Mesendoderm (in vitro differentiated cells): ENCODE data around the gene MYLIP.

Experiments
- DNase-seq: peaks from one replicate; pipeline ENCODE4 v3.0.0; 2013
- H2AK5ac ChIP-seq: 2 replicates; pipeline ENCODE4 v1.6.1; 2013; ENCODE audit warnings: low read length, inconsistent platforms
- H2BK120ac ChIP-seq: 2 replicates; pipeline ENCODE4 v1.6.1; 2013; ENCODE audit warnings: low read depth, mild to moderate bottlenecking, low read length, moderate library complexity, mixed read lengths
- H2BK15ac ChIP-seq: replicated peaks from 2 replicates; pipeline ENCODE4 v1.6.1; 2013; ENCODE audit warnings: low read depth, mild to moderate bottlenecking, moderate library complexity
- H2BK5ac ChIP-seq: 2 replicates; pipeline ENCODE4 v1.6.1; 2013; ENCODE audit warnings: low read length, inconsistent platforms
- H3K18ac ChIP-seq: 2 replicates; pipeline ENCODE4 v1.6.1; 2013; ENCODE audit warnings: mild to moderate bottlenecking, low read length, mixed read lengths
- H3K23ac ChIP-seq: one replicate; pipeline ENCODE4 v1.6.1; 2013; ENCODE audit warnings: low read length
- H3K27ac ChIP-seq: 2 replicates; pipeline ENCODE4 v1.5.1; 2013; ENCODE audit warnings: low read depth, mild to moderate bottlenecking, inconsistent platforms, low read length, moderate library complexity
- H3K27me3 ChIP-seq: 2 replicates; pipeline ENCODE4 v1.6.1; 2013; ENCODE audit warnings: low read length, control low read depth, mild to moderate bottlenecking, inconsistent platforms; ENCODE audit not compliant: insufficient read depth, poor library complexity
- H3K36me3 ChIP-seq: 2 replicates; pipeline ENCODE4 v1.6.1; 2013; ENCODE audit warnings: low read length, inconsistent platforms; ENCODE audit not compliant: control insufficient read depth, insufficient read depth
- H3K4ac ChIP-seq: one replicate; pipeline ENCODE4 v1.6.1; 2013; ENCODE audit warnings: low read depth, mild to moderate bottlenecking, low read length, moderate library complexity
- H3K4me1 ChIP-seq: 2 replicates; pipeline ENCODE4 v1.6.1; 2013; ENCODE audit warnings: low read depth, low read length, inconsistent platforms; ENCODE audit not compliant: control insufficient read depth
- H3K4me2 ChIP-seq: 2 replicates; pipeline ENCODE4 v1.6.1; 2013; ENCODE audit warnings: low read length
- H3K4me3 ChIP-seq: 2 replicates; pipeline ENCODE4 v1.5.1; 2013; ENCODE audit warnings: mild to moderate bottlenecking, low read length
- H3K56ac ChIP-seq: one replicate; pipeline ENCODE4 v1.6.1; 2013; ENCODE audit warnings: low read length
- H3K79me1 ChIP-seq: 2 replicates; pipeline ENCODE4 v1.6.1; 2013; ENCODE audit warnings: low read length, inconsistent platforms
- H3K79me2 ChIP-seq: 2 replicates; pipeline ENCODE4 v1.6.1; 2013; ENCODE audit warnings: mild to moderate bottlenecking, low read length; ENCODE audit not compliant: control insufficient read depth, insufficient read depth
- H3K9ac ChIP-seq: 2 replicates; pipeline ENCODE4 v1.6.1; 2013; ENCODE audit warnings: low read length, inconsistent platforms
- H4K5ac ChIP-seq: one replicate; pipeline ENCODE4 v1.6.1; 2013; ENCODE audit warnings: low read length
- H4K8ac ChIP-seq: one replicate; pipeline ENCODE4 v1.6.1; 2013; ENCODE audit warnings: low read depth, mild to moderate bottlenecking, control low read depth, low read length, moderate library complexity
- whole genome bisulfite sequencing: extraction: QIAGEN DNeasy Blood & Tissue Kit; methylation state at CpG from one replicate; pipeline ENCODE4 v1.1.7; 2013; ENCODE audit warnings: low lambda C conversion rate, missing lambda C conversion rate; ENCODE audit not compliant: insufficient coverage; ENCODE audit errors: extremely low coverage; 5-methylcytosine and 5-hydroxymethylcytosine counted together

The MYLIP gene

DNA sequence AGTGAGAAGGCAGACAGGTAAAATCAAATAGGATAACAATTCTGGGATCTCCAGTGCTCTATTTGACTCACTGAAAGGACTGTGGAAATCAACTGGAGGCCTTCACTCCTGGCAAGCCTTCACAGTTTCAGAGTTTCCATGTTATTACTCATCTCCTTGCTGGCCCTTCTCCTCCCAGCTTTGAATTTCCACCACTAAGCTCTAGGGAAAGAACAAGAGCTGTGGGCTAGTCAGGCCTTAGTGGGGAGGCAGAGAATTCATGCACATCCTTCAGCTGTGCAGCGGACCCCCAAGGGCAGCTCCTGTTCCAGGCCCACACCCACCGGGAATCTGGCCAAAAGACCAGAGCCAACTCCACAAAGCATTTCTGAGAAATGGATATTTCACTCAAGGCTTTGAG, 26.0 kb downstream of the MYLIP start:
- no peak overlapping the region for H2BK120ac ChIP-seq
- H4K8ac ChIP-seq = no peak overlapping the region
- H3K23ac ChIP-seq = no peak overlapping the region
- no peaks in the 10 kb centered on the region for H3K4me1 ChIP-seq
- no peak overlapping the region for H2AK5ac ChIP-seq
- H3K27me3 ChIP-seq = no peaks in the 10 kb centered on the region
- no peak overlapping the region for H3K18ac ChIP-seq
- no CpG with 5 or more reads among the region's 2 CpGs for whole genome bisulfite sequencing
- no peak overlapping the region for H3K4me3 ChIP-seq
- no peak overlapping the region for H3K4me2 ChIP-seq
- no peak overlapping the region for H2BK5ac ChIP-seq
- no peak overlapping the region for H2BK15ac ChIP-seq
- no peak overlapping the region for H3K56ac ChIP-seq
- no peak overlapping the region for H4K5ac ChIP-seq
- DNase-seq = no peak
- no peak overlapping the region for H3K27ac ChIP-seq
- no peak overlapping the region for H3K4ac ChIP-seq
- peaks cover 2% of the 10 kb centered on the region for H3K36me3 ChIP-seq
- no peaks in the 10 kb centered on the region for H3K79me1 ChIP-seq
- H3K79me2 ChIP-seq = no peaks in the 10 kb centered on the region
- no peak overlapping the region for H3K9ac ChIP-seq

DNA sequence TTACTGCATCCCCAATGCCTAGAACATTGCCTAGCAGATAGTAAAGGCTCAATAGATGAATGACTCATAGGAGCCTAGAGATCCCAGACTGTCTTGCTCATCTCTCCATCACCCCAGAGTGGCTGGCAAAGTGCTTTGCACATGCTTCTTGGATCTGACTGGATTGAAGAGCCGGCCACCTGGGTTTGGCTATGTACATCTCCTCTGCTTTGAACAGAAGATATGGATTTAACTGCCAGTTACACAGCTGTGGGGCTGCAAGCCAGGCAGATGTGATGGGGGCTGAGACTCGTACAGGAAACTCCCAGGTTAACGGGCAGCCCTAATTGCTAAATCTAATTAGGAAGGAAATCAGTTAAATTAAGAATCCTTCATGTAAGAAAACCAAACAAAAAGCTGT, 28.6 kb downstream of the MYLIP start:
- H2BK15ac ChIP-seq = no peak overlapping the region

DNA sequence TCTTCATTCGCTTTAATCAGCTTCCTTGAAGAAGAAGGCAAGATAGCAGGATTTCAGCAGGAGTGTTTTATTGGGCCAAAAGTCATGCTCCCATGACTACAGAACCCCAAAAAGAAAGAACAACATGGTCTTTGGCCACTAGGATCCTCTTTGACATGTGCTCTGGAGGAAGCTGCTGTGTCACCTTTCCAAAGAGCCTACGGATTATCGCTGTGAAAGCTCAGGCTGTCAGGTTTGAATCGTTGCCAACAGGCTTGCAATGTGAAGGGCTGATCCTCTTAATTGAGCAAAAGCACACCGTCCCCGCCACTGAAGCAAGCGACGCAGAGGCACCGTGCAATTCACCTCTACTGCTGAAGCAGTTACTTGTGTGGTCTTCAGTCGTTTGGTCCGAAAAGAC, 29.0 kb downstream of the MYLIP start:
- no peak overlapping the region for H3K9ac ChIP-seq
- no peak for DNase-seq
- peaks cover 2% of the 10 kb centered on the region for H3K4me1 ChIP-seq
- no peak overlapping the region for H3K4ac ChIP-seq
- no peak overlapping the region for H3K4me2 ChIP-seq
- H2AK5ac ChIP-seq = no peak overlapping the region
- no peak overlapping the region for H4K8ac ChIP-seq
- no peaks in the 10 kb centered on the region for H3K27me3 ChIP-seq
- H3K4me3 ChIP-seq = no peak overlapping the region
- WGBS = no CpG with 5 or more reads among the region's 11 CpGs
- no peak overlapping the region for H4K5ac ChIP-seq
- no peaks in the 10 kb centered on the region for H3K79me1 ChIP-seq
- H3K18ac ChIP-seq = no peak overlapping the region
- H3K23ac ChIP-seq = no peak overlapping the region
- no peaks in the 10 kb centered on the region for H3K79me2 ChIP-seq
- no peak overlapping the region for H3K56ac ChIP-seq
- H2BK5ac ChIP-seq = no peak overlapping the region
- no peak overlapping the region for H3K27ac ChIP-seq
- H2BK120ac ChIP-seq = no peak overlapping the region
- H2BK15ac ChIP-seq = no peak overlapping the region
- peaks cover 2% of the 10 kb centered on the region for H3K36me3 ChIP-seq

More for the DNA sequence above, 28.6 kb downstream of the MYLIP start:
- peaks cover 2% of the 10 kb centered on the region for H3K36me3 ChIP-seq
- no peak overlapping the region for H3K23ac ChIP-seq
- H3K56ac ChIP-seq = no peak overlapping the region
- H2BK120ac ChIP-seq = no peak overlapping the region
- no peak overlapping the region for H3K9ac ChIP-seq
- H3K27ac ChIP-seq = no peak overlapping the region
- no peak overlapping the region for H2BK5ac ChIP-seq
- H3K4ac ChIP-seq = no peak overlapping the region
- no peak overlapping the region for H4K8ac ChIP-seq
- H3K18ac ChIP-seq = no peak overlapping the region
- no CpG with 5 or more reads among the region's 3 CpGs for WGBS
- DNase-seq = no peak
- H3K27me3 ChIP-seq = no peaks in the 10 kb centered on the region
- H2AK5ac ChIP-seq = no peak overlapping the region
- H3K4me1 ChIP-seq = no peaks in the 10 kb centered on the region
- no peaks in the 10 kb centered on the region for H3K79me2 ChIP-seq
- no peak overlapping the region for H3K4me3 ChIP-seq
- H3K4me2 ChIP-seq = no peak overlapping the region
- H3K79me1 ChIP-seq = no peaks in the 10 kb centered on the region
- no peak overlapping the region for H4K5ac ChIP-seq

- no peak overlapping the region for H3K56ac ChIP-seq
- no CpG with 5 or more reads among the region's 7 CpGs for WGBS
- H3K36me3 ChIP-seq = peaks cover 2% of the 10 kb centered on the region
- no peak overlapping the region for H2BK5ac ChIP-seq
- peaks cover 5% of the 10 kb centered on the region for H3K4me1 ChIP-seq
- H3K27ac ChIP-seq = no peak overlapping the region
- no peak overlapping the region for H4K8ac ChIP-seq
- H3K4me2 ChIP-seq = no peak overlapping the region
- no peak overlapping the region for H3K23ac ChIP-seq
- DNase-seq = no peak
- no peak overlapping the region for H4K5ac ChIP-seq
- no peak overlapping the region for H3K4ac ChIP-seq
- no peaks in the 10 kb centered on the region for H3K27me3 ChIP-seq
- no peak overlapping the region for H3K18ac ChIP-seq
- H3K9ac ChIP-seq = no peak overlapping the region
- H2AK5ac ChIP-seq = no peak overlapping the region
- H2BK120ac ChIP-seq = no peak overlapping the region
- H2BK15ac ChIP-seq = no peak overlapping the region
- no peaks in the 10 kb centered on the region for H3K79me1 ChIP-seq
- H3K4me3 ChIP-seq = no peak overlapping the region
- no peaks in the 10 kb centered on the region for H3K79me2 ChIP-seq
Observed at GRCh38 chr6:16158943-16159557, 30.2 kb downstream of the MYLIP start.

DNA sequence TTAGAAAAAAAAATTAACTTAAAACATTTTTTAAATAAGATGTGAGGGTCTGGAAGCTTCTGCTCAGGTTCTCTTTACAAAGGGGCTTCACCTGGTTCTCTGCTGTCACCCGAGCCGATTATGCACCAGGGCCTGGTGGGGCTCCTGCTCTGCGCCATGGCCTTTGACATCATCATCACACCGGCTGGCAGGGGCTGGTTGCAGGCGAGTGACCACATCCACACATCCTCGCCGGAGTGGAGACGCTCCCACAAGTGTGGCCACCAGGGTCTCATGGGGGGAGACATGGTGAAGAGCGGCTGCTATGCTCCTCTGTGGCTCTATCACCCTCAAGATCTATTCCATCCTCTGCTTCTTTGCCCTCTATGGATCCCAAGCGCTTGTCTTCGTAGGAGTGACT, 31.9 kb downstream of the MYLIP start:
- no peak overlapping the region for H3K4me3 ChIP-seq

DNA sequence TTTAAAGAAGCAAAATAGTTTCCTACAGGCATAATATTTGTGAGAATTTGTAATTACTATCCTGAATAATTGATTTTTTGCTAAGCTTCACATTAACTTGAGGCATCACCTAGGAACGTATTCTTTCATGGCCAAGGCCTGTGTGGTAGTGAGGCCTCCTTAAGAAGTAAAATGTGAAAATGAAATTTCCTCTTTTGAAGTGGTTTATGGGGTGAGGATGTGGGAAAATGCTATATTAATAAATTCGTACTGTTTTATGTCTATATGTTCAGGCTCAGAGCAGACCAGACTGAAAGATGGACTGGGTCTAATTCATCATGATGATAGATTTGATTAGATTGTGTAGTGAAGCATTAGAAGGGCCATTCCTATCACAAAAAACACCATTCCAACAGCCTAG, 33.1 kb downstream of the MYLIP start:
- Histone ChIP-seq H3K23ac (no peak overlapping the region), H3K9ac (no peak overlapping the region), H2BK15ac (no peak overlapping the region), H3K79me1 (no peaks in the 10 kb centered on the region), H3K4me3 (no peak overlapping the region), H2BK120ac (no peak overlapping the region), H4K8ac (no peak overlapping the region), H3K4me2 (no peak overlapping the region), H3K27me3 (no peaks in the 10 kb centered on the region), H3K4me1 (peaks cover 5% of the 10 kb centered on the region), H3K27ac (no peak overlapping the region), H2BK5ac (no peak overlapping the region), H3K36me3 (no peaks in the 10 kb centered on the region), H3K79me2 (no peaks in the 10 kb centered on the region), H4K5ac (no peak overlapping the region), H2AK5ac (no peak overlapping the region), H3K56ac (no peak overlapping the region), H3K4ac (no peak overlapping the region), H3K18ac (no peak overlapping the region)
- no CpG with 5 or more reads among the region's 2 CpGs for WGBS
- no peak for DNase-seq

More for the DNA sequence above, 31.9 kb downstream of the MYLIP start:
- Histone ChIP-seq H3K18ac (no peak overlapping the region), H3K79me2 (no peaks in the 10 kb centered on the region), H3K4me2 (no peak overlapping the region), H3K27me3 (no peaks in the 10 kb centered on the region), H3K36me3 (peaks cover 2% of the 10 kb centered on the region), H3K23ac (no peak overlapping the region), H3K9ac (no peak overlapping the region), H3K4me1 (peaks cover 5% of the 10 kb centered on the region), H3K56ac (no peak overlapping the region), H2BK15ac (no peak overlapping the region), H3K79me1 (no peaks in the 10 kb centered on the region), H2BK5ac (no peak overlapping the region), H2AK5ac (no peak overlapping the region), H4K8ac (no peak overlapping the region), H2BK120ac (no peak overlapping the region), H3K27ac (no peak overlapping the region), H4K5ac (no peak overlapping the region), H3K4ac (no peak overlapping the region)
- WGBS = no CpG with 5 or more reads among the region's 11 CpGs
- DNase-seq = no peak
